OCI-LY7 (cell line): Measurements from ENCODE around the gene CFAP58. TPM values are rescaled to one million over a fixed set of nuclear protein-coding genes. Genes with fewer than 3 reads are reported as not detected.

Experiments
- BruUV-seq: library from RNA; stranded (reverse); fragments of 400-500 nt; replicated peaks from 2 replicates; lab custom pipeline; 2021; lab: Mats Ljungman, UMichigan
- CTCF ChIA-PET: fragments of 300-600 bp; sonication (Branson Sonifier 250); formaldehyde crosslinking; loops from one replicate; lab custom pipeline; 2022; ENCODE audit warnings: antibody characterized with exemption; ENCODE audit not compliant: unreplicated experiment; lab: Charles Lee
- POLR2A ChIA-PET: fragments of 300-600 bp; sonication (Branson Sonifier 250); formaldehyde crosslinking; loops from one replicate; lab custom pipeline; 2022; ENCODE audit warnings: antibody characterized with exemption; lab: Charles Lee
- DNase-seq: peaks from one replicate; pipeline ENCODE4 v3.0.0-alpha.2; 2015; ENCODE audit warnings: low spot score
- H2AFZ ChIP-seq: fragments of 200-600 bp; sonication (generic), shearing (Covaris generic); 2 replicates; pipeline ENCODE4 v1.6.1; 2014; ENCODE audit warnings: mild to moderate bottlenecking, antibody characterized with exemption, low read length, moderate library complexity
- H3K27ac ChIP-seq: fragments of 200-600 bp; sonication (generic); 2 replicates; pipeline ENCODE4 v1.5.1; 2014; ENCODE audit warnings: mixed run types, low read depth, mild to moderate bottlenecking, moderate library complexity, low read length, inconsistent platforms; ENCODE audit not compliant: poor library complexity, severe bottlenecking
- H3K36me3 ChIP-seq: fragments of 200-600 bp; sonication (generic); 2 replicates; pipeline ENCODE4 v1.6.1; 2014; ENCODE audit warnings: mild to moderate bottlenecking, antibody characterized with exemption, low read length, moderate library complexity, mixed read lengths; ENCODE audit not compliant: insufficient read depth
- H3K4me1 ChIP-seq: fragments of 200-600 bp; sonication (generic); 2 replicates; pipeline ENCODE4 v1.5.1; 2014; ENCODE audit warnings: mild to moderate bottlenecking, low read length; ENCODE audit not compliant: insufficient read depth, poor library complexity, severe bottlenecking
- H3K4me2 ChIP-seq: fragments of 200-600 bp; sonication (generic); 2 replicates; pipeline ENCODE4 v1.6.1; 2014; ENCODE audit warnings: mild to moderate bottlenecking, low read length
- H3K4me3 ChIP-seq: fragments of 200-600 bp; sonication (generic); 2 replicates; pipeline ENCODE4 v1.5.1; 2014; ENCODE audit warnings: mild to moderate bottlenecking, low read depth, low read length; ENCODE audit not compliant: poor library complexity, severe bottlenecking
- H3K79me2 ChIP-seq: fragments of 200-600 bp; sonication (generic); 2 replicates; pipeline ENCODE4 v1.6.1; 2016; ENCODE audit warnings: low read depth, mild to moderate bottlenecking, low read length, moderate library complexity, mixed read lengths; ENCODE audit not compliant: insufficient read depth
- H3K9me2 ChIP-seq: fragments of 200-600 bp; sonication (generic); 2 replicates; pipeline ENCODE4 v1.6.1; 2016; ENCODE audit warnings: mild to moderate bottlenecking, low read length, mixed read lengths; ENCODE audit not compliant: insufficient read depth
- H3K9me3 ChIP-seq: fragments of 200-600 bp; sonication (generic); 2 replicates; pipeline ENCODE4 v1.6.1; 2014; ENCODE audit warnings: mild to moderate bottlenecking, mixed run types, low read length, mixed read lengths
- H4K20me1 ChIP-seq: fragments of 200-600 bp; sonication (generic); 2 replicates; pipeline ENCODE4 v1.6.1; 2014; ENCODE audit warnings: mild to moderate bottlenecking, antibody characterized with exemption, low read length, moderate library complexity, mixed read lengths; ENCODE audit not compliant: insufficient read depth
- CTCF ChIP-seq: fragments of 200-600 bp; sonication (generic); conservative IDR thresholded peaks from 2 replicates; pipeline ENCODE4 v1.5.1; 2014; ENCODE audit warnings: mild to moderate bottlenecking, antibody characterized with exemption, low read length, moderate library complexity, mixed read lengths
- EZH2phosphoT487 ChIP-seq: fragments of 200-600 bp; sonication (generic); IDR thresholded peaks from 2 replicates; pipeline ENCODE4 v1.6.1; 2018; ENCODE audit warnings: low read depth, borderline replicate concordance, mild to moderate bottlenecking, mixed run types, antibody characterized with exemption, low read length, moderate library complexity, mixed read lengths
- intact Hi-C: fragments of 100-400 bp; cut with micrococcal nuclease; formaldehyde crosslinking; loops from one replicate; pipeline ENCODE4 v1.10.0; 2022; ENCODE audit not compliant: unreplicated experiment
- total RNA-seq, 2 experiments: library from RNA; depleted of rRNA in 1 of 2; stranded (reverse); fragments of >200 nt in 1 of 2; shearing (Covaris generic) in 1 of 2; gene quantifications; 2 replicates each; pipeline ENCODE4 v1.2.3, GENCODE V29; 2014 to 2022

Gene CFAP58
- total RNA-seq, 2 experiments from 2014 or later = 0.09 to 1.5 TPM

- no peak for DNase-seq
- POLR2A ChIA-PET = no interaction called here
- H3K4me2 ChIP-seq = no peak overlapping the region
- H3K4me1 ChIP-seq = no peaks in the 10 kb centered on the region
- H3K36me3 ChIP-seq = no peaks in the 10 kb centered on the region
- intact Hi-C loops = no loop called here
- no TSS peak for BruUV-seq
- no peak overlapping the region for H2AFZ ChIP-seq
- no peak for TF ChIP-seq CTCF
- TF ChIP-seq EZH2phosphoT487 = no peak
- H3K9me2 ChIP-seq = no peaks in the 10 kb centered on the region
- H3K9me3 ChIP-seq = no peaks in the 10 kb centered on the region
- no peak overlapping the region for H3K4me3 ChIP-seq
- H4K20me1 ChIP-seq = no peaks in the 10 kb centered on the region
- no peaks in the 10 kb centered on the region for H3K79me2 ChIP-seq
- CTCF ChIA-PET = no interaction called here
- no peak overlapping the region for H3K27ac ChIP-seq
Measured at GRCh38 chr10:104437226-104437625, 83.6 kb downstream of the CFAP58 start.

- Histone ChIP-seq H3K4me2 (no peak overlapping the region), H3K36me3 (no peaks in the 10 kb centered on the region), H3K4me3 (no peak overlapping the region), H3K79me2 (no peaks in the 10 kb centered on the region), H3K27ac (no peak overlapping the region), H3K9me3 (no peaks in the 10 kb centered on the region), H4K20me1 (no peaks in the 10 kb centered on the region), H3K4me1 (no peaks in the 10 kb centered on the region), H2AFZ (no peak overlapping the region), H3K9me2 (no peaks in the 10 kb centered on the region)
- DNase-seq = no peak
- no TSS peak for BruUV-seq
- intact Hi-C loops = no loop called here
- CTCF ChIA-PET = no interaction called here
- POLR2A ChIA-PET = interaction anchor here (1.2 kb wide), 1 partner anchor 39 kb away, joined by 4 read pairs; no protein-coding TSS in a partner anchor
- TF ChIP-seq CTCF = no peak
- no peak for TF ChIP-seq EZH2phosphoT487
Measured at GRCh38 chr10:104440221-104440620, 86.6 kb downstream of the CFAP58 start.

DNA sequence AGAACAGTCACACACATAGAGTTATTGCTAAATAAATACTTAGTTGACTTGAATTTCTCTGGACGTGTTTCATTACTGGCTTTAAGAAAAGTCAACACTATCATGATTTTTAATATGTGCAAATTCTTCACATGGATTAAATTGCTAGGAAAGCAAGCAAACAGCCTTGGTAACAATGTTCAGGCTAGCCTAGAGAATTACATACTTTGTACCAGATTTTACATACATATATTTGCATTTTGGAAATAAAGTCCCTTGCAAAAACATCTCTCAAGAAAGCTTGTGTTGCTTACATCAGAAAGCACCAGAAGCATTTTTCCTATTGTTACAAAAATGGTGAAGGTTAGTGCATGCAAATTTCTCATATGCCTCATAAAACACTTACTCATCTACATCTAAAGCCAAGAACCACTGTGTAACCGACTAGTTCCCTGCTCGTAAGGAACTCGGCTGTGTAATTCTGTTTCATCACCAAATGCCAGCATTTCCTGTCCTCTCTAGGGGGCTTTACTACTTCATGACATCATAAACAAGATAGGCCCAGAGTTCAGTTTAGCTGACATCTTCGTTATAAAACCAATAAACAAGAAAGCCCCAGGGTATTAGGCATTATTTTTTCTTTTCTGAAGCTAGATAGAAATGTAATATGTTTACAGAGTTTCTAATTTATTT, 87.8 kb downstream of the CFAP58 start:
- no peak overlapping the region for H3K27ac ChIP-seq
- no peak for DNase-seq
- H2AFZ ChIP-seq = no peak overlapping the region
- ChIA-PET CTCF (no interaction called here), POLR2A (no interaction called here)
- H4K20me1 ChIP-seq = no peaks in the 10 kb centered on the region
- no peaks in the 10 kb centered on the region for H3K9me3 ChIP-seq
- no peaks in the 10 kb centered on the region for H3K9me2 ChIP-seq
- no TSS peak for BruUV-seq
- no peaks in the 10 kb centered on the region for H3K79me2 ChIP-seq
- no peak overlapping the region for H3K4me2 ChIP-seq
- no peak overlapping the region for H3K4me3 ChIP-seq
- no peaks in the 10 kb centered on the region for H3K36me3 ChIP-seq
- no peaks in the 10 kb centered on the region for H3K4me1 ChIP-seq
- TF ChIP-seq CTCF = no peak
- TF ChIP-seq EZH2phosphoT487 = no peak
- intact Hi-C loops = no loop called here
